Keratinocyte (primary cell): ENCODE measurements around the gene GAB2. TPM values are rescaled to one million over a fixed set of nuclear protein-coding genes. Genes with fewer than 3 reads are reported as not detected.

Experiments used
- DNase-seq: peaks from one replicate; pipeline ENCODE4 v3.0.0-alpha.2; 2011; ENCODE audit warnings: low read depth, missing footprints, low spot score
- FAIRE-seq: peaks from 2 replicates; lab custom pipeline; 2011; peaks lifted over from hg19 to GRCh38; lab: Jason Lieb, UNC
- H2AFZ ChIP-seq: 2 replicates; pipeline ENCODE4 v1.6.0; 2012; ENCODE audit warnings: low read length, control low read depth, inconsistent platforms; ENCODE audit not compliant: control insufficient read depth
- H3K27ac ChIP-seq: 2 replicates; pipeline ENCODE4 v1.5.1; 2011; ENCODE audit warnings: low read length; ENCODE audit not compliant: control insufficient read depth, insufficient read depth
- H3K27me3 ChIP-seq: 3 replicates; pipeline ENCODE4 v1.6.0; 2011; ENCODE audit warnings: low read length; ENCODE audit not compliant: control insufficient read depth, insufficient read depth; ENCODE audit errors: extremely low read depth
- H3K36me3 ChIP-seq, 2 experiments: 2 replicates in 1 of 2; 3 replicates in 1 of 2; pipeline ENCODE4 v1.5.1; 2011; ENCODE audit warnings: low read length in 2 of 2, mild to moderate bottlenecking in 1 of 2; ENCODE audit not compliant: control insufficient read depth in 2 of 2, insufficient read depth in 2 of 2; ENCODE audit errors: extremely low read depth in 1 of 2
- H3K4me1 ChIP-seq: 3 replicates; pipeline ENCODE4 v1.5.1; 2011; ENCODE audit warnings: low read length; ENCODE audit not compliant: control insufficient read depth, insufficient read depth; ENCODE audit errors: extremely low read depth
- H3K4me2 ChIP-seq: 3 replicates; pipeline ENCODE4 v1.6.0; 2011; ENCODE audit warnings: low read depth, low read length; ENCODE audit not compliant: control insufficient read depth, insufficient read depth; ENCODE audit errors: extremely low read depth
- H3K4me3 ChIP-seq, 3 experiments: fragments of 200-600 bp in 1 of 3; sonication (generic) in 1 of 3; 2 replicates in 2 of 3; 3 replicates in 1 of 3; pipeline ENCODE4 v1.5.1; 2011 to 2016; ENCODE audit warnings: low read length in 3 of 3, mild to moderate bottlenecking in 3 of 3, control low read depth in 2 of 3, inconsistent platforms in 1 of 3, low read depth in 1 of 3, mixed read lengths in 1 of 3, mixed run types in 1 of 3, moderate library complexity in 1 of 3; ENCODE audit not compliant: control insufficient read depth in 2 of 3, insufficient read depth in 2 of 3; ENCODE audit errors: extremely low read depth in 1 of 3
- H3K79me2 ChIP-seq: 2 replicates; pipeline ENCODE4 v1.6.0; 2012; ENCODE audit warnings: low read length; ENCODE audit not compliant: control insufficient read depth, insufficient read depth
- H3K9ac ChIP-seq: 3 replicates; pipeline ENCODE4 v1.6.0; 2011; ENCODE audit warnings: low read length; ENCODE audit not compliant: control insufficient read depth, insufficient read depth; ENCODE audit errors: extremely low read depth
- H3K9me1 ChIP-seq: 3 replicates; pipeline ENCODE4 v1.6.0; 2011; ENCODE audit warnings: low read length; ENCODE audit not compliant: control insufficient read depth, insufficient read depth; ENCODE audit errors: extremely low read depth
- H3K9me3 ChIP-seq: 2 replicates; pipeline ENCODE4 v1.5.1; 2012; ENCODE audit warnings: low read depth, low read length; ENCODE audit not compliant: control insufficient read depth
- H4K20me1 ChIP-seq: 3 replicates; pipeline ENCODE4 v1.6.0; 2011; ENCODE audit warnings: low read length; ENCODE audit not compliant: control insufficient read depth, insufficient read depth; ENCODE audit errors: extremely low read depth
- EZH2 ChIP-seq: IDR thresholded peaks from one replicate; pipeline ENCODE4 v1.6.1; 2012; ENCODE audit warnings: inconsistent platforms, mild to moderate bottlenecking, low read length, moderate library complexity
- dilution Hi-C: fragments of 300-500 bp; cut with MboI; formaldehyde crosslinking; loops from one replicate; pipeline ENCODE4 v1.7.0; 2020; ENCODE audit warnings: low sequenced_read_pairs; ENCODE audit not compliant: extremely low pct_ligation_motif_present
- polyA plus RNA-seq, 5 experiments: library from polyadenylated mRNA; depleted of rRNA in 3 of 5; stranded (reverse) in 3 of 5; stranded (forward) in 1 of 5; unstranded in 1 of 5; fragments of >200 nt; gene quantifications; 1 replicate in 1 of 5; 2 replicates in 3 of 5; 3 replicates in 1 of 5; pipeline versions ENCODE4 v1.2.1 to v1.2.3, GENCODE V29; 2011 to 2012; ENCODE audit warnings: missing spikeins in 2 of 5, low read depth in 1 of 5, low replicate concordance in 1 of 5
- TF ChIP-seq, protein P1 (sequence below), 3 experiments: IDR thresholded peaks in 1 of 3; conservative IDR thresholded peaks in 1 of 3; optimal IDR thresholded peaks in 1 of 3; 2 replicates in 2 of 3; 3 replicates in 1 of 3; pipeline versions ENCODE3 to v1.5.1; 2011; ENCODE audit warnings: low read length in 3 of 3, mild to moderate bottlenecking in 3 of 3, moderate library complexity in 2 of 3, control low read depth in 1 of 3, inconsistent platforms in 1 of 3; ENCODE audit not compliant: insufficient read depth in 2 of 3; ENCODE audit errors: extremely low read depth in 1 of 3

Gene GAB2
- polyA plus RNA-seq, 1 donor (not counting 4 experiments of a cell fraction or from before 2014, with no cell fraction given), result 0.68 TPM

DNA sequence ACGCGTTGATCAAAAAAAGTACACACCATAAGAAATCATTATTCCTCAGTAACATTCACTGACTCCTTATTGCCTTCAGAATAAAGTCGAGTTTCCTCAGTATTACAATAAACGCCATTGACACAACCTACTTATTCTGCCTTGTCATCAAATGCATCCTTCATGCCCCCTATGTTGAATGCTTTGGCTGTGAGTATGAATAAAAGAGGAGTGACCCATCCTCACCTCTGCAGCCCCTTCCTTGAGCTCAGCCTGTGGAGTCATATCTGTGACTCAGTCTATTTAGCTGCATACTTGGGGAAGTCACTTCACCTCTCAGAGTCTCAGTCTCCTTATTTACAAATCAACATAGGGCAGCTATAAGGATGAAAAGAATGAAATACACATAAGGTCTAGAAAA is 163.8 kb downstream of the GAB2 start:
- dilution Hi-C loops, result no loop called here
- no peaks in the 10 kb centered on the region for H4K20me1 ChIP-seq
- TF ChIP-seq, protein P1, sequence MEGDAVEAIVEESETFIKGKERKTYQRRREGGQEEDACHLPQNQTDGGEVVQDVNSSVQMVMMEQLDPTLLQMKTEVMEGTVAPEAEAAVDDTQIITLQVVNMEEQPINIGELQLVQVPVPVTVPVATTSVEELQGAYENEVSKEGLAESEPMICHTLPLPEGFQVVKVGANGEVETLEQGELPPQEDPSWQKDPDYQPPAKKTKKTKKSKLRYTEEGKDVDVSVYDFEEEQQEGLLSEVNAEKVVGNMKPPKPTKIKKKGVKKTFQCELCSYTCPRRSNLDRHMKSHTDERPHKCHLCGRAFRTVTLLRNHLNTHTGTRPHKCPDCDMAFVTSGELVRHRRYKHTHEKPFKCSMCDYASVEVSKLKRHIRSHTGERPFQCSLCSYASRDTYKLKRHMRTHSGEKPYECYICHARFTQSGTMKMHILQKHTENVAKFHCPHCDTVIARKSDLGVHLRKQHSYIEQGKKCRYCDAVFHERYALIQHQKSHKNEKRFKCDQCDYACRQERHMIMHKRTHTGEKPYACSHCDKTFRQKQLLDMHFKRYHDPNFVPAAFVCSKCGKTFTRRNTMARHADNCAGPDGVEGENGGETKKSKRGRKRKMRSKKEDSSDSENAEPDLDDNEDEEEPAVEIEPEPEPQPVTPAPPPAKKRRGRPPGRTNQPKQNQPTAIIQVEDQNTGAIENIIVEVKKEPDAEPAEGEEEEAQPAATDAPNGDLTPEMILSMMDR (optimal IDR thresholded peaks at IDR 0.05 in 1 of 3, IDR thresholded peaks at IDR 0.05 in 1 of 3, conservative IDR thresholded peaks at IDR 0.05 in 1 of 3; ENCODE audit: extremely low read depth in 1 of 3, insufficient read depth in 2 of 3, low read length in 3 of 3), result no peak
- TF ChIP-seq EZH2, result no peak
- no peaks in the 10 kb centered on the region for H3K79me2 ChIP-seq
- no peak overlapping the region for H3K27ac ChIP-seq
- H3K4me1 ChIP-seq, result no peaks in the 10 kb centered on the region
- no peaks in the 10 kb centered on the region for H3K9me1 ChIP-seq
- H3K36me3 ChIP-seq, result no peaks in the 10 kb centered on the region
- DNase-seq (no peak), FAIRE-seq (no peak)
- no peak overlapping the region for H3K4me3 ChIP-seq
- H2AFZ ChIP-seq, result no peak overlapping the region
- no peaks in the 10 kb centered on the region for H3K27me3 ChIP-seq
- no peaks in the 10 kb centered on the region for H3K9me3 ChIP-seq
- H3K9ac ChIP-seq, result no peak overlapping the region
- no peak overlapping the region for H3K4me2 ChIP-seq

DNA sequence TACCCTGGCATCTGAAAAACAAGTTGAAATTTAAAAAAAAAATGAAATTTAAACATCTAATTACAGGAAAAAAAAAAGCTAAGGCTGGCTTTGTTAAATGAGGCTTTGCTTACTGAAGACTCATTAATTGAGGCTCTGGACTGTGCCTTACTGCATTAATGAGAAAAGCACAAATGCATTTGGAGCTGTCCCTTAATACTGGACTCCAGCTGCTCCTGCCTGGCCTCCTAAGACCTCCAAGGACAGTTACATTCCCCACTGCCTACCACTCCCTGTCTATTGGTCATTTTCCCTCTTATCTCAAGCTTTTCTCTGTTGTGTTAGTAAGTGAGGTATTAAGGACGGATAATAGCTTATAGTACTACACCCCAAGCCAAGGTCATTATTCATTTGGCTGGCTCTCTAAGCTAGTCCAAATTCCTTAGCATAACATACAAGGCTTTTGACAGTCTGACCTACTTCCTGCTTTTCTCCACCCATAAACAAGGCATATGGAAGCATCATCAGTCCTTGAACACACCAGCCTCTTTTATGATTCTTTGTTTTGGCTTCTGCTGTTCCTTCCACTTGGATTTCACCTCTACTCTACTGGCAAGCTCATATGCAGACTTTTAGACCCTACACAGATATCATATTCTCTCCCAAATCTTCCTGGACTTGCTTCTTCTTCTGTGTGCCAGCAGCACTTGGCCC is 166.4 kb downstream of the GAB2 start:
- no peaks in the 10 kb centered on the region for H3K4me1 ChIP-seq
- no peak overlapping the region for H2AFZ ChIP-seq
- no peaks in the 10 kb centered on the region for H3K36me3 ChIP-seq
- H3K4me2 ChIP-seq, result no peak overlapping the region
- H3K79me2 ChIP-seq, result no peaks in the 10 kb centered on the region
- TF ChIP-seq, protein P1 (optimal IDR thresholded peaks at IDR 0.05 in 1 of 3, IDR thresholded peaks at IDR 0.05 in 1 of 3, conservative IDR thresholded peaks at IDR 0.05 in 1 of 3; ENCODE audit: extremely low read depth in 1 of 3, insufficient read depth in 2 of 3, low read length in 3 of 3), result no peak
- no peak for TF ChIP-seq EZH2
- no peaks in the 10 kb centered on the region for H4K20me1 ChIP-seq
- H3K9me1 ChIP-seq, result no peaks in the 10 kb centered on the region
- no peaks in the 10 kb centered on the region for H3K27me3 ChIP-seq
- dilution Hi-C loops, result no loop called here
- no peak overlapping the region for H3K9ac ChIP-seq
- no peak overlapping the region for H3K4me3 ChIP-seq
- DNase-seq (no peak), FAIRE-seq (no peak)
- no peaks in the 10 kb centered on the region for H3K9me3 ChIP-seq
- H3K27ac ChIP-seq, result no peak overlapping the region
